NCI-H2196 (cell line): ENCODE data around the gene PIK3R2.

Source experiments
- DNase-seq: peaks from one replicate; lab custom pipeline; 2025; ENCODE audit not compliant: unreplicated experiment; lab: John Stamatoyannopoulos, UW

PIK3R2 gene

DNA sequence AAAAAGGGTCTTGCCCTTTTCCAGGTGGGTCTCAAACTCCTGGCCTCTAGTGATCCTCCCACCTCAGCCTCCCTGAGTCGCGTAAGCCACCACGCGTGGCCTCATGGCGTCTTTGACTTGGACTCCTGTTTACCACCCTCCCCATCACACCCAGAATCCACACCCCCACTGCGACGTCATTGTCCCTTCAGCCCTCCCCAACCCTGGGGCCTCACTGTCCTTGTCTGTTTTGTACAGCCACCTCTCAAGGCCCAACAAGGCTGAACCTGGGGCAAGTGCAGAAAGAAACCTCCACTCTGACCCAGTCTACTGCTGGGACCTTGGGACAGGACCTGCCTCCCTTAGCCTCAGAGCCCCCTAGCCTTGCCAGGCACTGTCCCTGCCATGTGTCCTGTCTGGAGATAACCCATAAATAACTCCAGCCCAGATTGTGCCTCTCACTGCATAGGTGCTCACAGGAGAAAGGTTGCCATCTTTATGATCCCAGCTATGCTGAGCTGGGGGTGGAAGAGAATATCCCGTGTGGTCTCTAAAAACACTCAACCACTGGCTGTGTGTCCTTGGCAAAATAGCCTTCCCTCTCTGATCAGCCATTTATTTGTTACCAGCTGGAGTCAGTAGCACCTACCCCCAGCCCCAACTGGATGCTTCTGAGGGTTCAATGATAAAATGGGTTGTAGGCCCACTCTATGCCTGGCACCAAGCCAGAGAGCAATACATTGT is 18.8 kb downstream of the PIK3R2 start:
- DNase-seq, result no peak

- no peak for DNase-seq
These were observed 19.5 kb downstream of the PIK3R2 start for GRCh38 chr19:18172331-18173053.

DNA sequence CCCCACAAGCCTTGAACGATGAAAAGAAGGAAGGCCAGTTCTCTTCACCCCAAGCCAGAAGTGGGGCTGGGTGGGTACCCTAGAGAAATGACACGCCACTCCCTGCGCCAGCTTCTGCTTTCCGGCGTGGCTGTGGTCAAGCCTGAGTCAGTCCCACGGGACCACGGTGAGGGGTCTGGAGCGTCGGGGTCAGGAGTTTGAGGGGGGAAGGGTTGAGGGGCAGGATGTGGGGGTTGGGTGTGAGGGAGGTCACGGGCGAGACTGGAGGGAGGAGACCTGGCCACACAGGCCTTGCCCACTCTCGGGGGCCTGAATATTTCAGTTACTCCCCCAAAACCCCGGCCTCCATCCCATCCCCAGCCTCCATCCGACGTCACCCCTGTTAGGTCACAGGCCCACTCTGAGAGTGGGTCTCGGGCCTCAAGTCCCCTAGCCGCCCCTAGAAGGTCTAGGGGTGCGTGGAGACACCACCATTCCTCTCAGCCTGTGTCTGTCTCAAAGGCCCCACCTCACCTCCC is 20.1 kb downstream of the PIK3R2 start:
- no peak for DNase-seq

DNA sequence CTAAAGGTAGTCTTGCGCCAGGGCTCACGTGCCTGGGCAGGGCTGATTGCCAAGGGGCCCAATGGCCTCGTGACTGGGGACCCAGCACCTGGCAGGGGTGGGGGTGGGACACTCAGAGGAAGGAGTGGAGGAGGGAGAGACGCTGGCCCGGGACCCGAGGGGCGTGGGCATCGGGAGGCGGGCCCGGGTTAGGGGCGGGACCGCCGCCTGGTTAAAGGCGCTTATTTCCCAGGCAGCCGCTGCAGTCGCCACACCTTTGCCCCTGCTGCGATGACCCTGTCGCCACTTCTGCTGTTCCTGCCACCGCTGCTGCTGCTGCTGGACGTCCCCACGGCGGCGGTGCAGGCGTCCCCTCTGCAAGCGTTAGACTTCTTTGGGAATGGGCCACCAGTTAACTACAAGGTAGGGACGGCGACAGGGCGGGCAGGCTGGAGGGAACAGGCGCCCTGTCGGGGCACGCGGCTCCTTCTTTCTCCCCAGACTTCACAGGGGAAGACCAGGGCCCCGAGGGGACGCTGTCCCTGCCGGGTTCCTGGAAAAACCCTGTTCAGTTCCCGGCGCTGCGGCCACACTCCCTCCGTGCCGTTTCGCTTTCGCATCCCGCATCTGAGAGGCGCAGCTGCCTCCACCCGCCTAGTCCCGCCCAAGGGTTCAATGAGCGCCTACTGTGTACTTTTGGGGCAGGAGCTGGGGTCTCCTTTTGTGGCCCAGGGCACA is 20.8 kb downstream of the PIK3R2 start, which contains the start of gene IFI30:
Gene IFI30, plus strand, starts transcription at position 242 of the 717 bp plus-strand sequence. Its CDS starts 29 bp downstream, at position 271.
- peak; percentile 94 for DNase-seq

DNA sequence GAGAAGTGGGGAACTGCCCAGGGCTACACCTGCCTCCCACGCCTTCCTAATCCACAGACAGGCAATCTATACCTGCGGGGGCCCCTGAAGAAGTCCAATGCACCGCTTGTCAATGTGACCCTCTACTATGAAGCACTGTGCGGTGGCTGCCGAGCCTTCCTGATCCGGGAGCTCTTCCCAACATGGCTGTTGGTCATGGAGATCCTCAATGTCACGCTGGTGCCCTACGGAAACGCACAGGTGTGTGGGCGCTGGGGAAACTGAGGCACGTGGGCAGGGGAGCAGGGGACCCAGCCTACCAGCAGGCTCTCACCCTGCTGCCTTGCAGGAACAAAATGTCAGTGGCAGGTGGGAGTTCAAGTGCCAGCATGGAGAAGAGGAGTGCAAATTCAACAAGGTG is 22.0 kb downstream of the PIK3R2 start:
- no peak for DNase-seq

- no peak for DNase-seq
These were observed 23.7 kb downstream of the PIK3R2 start for GRCh38 chr19:18176367-18177310.

DNA sequence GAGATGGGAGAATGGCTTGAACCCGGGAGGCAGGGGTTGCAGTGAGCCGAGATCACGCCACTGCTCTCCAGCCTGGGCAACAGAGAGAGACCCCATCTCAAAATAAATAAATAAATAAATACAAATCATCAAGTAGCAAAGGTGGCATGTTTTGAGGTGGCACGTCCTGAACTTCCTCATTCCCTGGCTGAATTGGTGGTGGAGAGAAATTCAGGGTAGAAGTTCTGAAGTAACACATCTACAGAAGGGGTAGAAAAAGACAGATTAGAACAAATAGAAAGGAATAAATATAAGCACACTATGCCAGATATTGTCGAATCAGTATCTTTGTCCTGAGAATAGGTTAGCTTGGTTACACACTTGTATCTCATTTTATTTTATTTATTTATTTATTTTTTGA is 27.0 kb downstream of the PIK3R2 start:
- DNase-seq, result no peak

GRCh38 chr19:18183529-18183928 is 30.6 kb downstream of the PIK3R2 start:
- DNase-seq, result peak; percentile 16

DNA sequence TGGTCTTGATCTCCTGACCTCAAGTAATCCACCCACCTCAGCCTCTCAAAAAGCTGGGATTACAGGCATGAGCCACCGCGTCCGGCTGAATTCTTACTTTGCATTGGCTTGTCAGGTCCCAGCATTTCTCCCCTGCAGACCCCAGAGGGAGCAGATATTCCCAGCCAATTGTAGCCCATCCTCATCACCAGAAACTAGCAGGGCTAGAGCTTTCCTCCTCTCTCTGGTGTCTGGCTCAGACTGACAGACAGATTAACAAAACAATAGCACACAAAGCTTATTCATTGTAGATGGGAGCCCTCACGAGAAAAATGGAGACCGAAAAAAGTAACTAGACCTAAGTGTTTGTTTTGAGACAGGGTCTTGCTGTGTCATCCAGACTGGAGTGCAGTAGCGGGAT is 32.6 kb downstream of the PIK3R2 start:
- no peak for DNase-seq

DNA sequence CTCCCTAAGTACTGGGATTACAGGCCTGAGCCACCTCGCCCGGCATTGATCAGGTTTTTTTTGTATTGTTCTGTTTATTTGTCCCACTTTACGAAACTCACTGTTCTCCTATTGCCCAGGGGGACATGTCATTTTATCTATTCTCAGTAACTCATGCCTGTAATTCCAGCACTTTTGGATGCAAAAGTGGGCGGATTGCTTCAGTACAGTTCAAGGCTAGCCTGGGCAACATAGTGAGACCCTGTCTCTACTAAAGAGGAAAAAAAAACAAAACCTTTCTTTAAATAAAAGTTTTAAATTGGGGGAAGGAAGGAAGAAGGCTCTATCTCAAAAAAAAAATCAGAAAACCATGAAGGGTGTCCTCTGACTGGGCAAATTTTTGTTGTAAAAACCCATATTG is 37.3 kb downstream of the PIK3R2 start:
- no peak for DNase-seq

GRCh38 chr19:18191640-18192062 is 38.7 kb downstream of the PIK3R2 start:
- DNase-seq, result no peak

DNA sequence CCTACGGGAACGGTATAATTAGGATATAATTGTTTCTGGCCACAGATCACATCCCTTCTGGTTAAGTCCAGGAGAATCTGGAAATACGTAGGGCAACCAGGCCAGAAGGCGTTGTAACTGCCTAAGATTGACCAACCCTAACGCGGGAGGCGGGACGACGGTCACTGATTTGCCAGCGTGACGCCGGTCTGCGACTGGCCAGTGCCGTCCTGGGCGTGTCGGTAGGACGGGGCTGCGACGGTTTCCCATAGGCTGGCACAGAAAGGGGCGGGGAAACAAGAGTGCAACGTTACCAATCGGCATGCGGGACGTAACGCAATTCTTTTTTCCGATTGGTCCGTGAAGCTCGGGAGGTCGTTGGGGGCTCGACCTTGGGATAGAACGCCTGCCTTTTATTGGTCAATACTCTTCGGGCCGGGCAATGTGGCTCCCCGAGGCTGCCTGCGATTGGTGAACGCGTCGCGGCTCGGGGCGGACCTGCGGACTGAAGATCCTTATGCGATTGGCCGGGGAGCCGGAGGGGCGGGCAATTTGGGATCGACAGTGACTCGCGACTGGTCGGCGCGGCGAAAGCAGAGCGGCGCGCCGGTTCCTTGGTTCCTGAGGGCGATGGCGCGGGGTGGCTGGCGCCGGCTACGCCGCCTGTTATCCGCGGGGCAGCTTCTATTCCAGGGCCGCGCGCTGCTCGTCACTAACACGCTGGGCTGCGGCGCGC is 39.9 kb downstream of the PIK3R2 start, which contains the start of gene MPV17L2:
Gene MPV17L2, plus strand, starts transcription at position 546 of the 715 bp plus-strand sequence. Its CDS starts 64 bp downstream, at position 610.
- peak; percentile 100 for DNase-seq

DNA sequence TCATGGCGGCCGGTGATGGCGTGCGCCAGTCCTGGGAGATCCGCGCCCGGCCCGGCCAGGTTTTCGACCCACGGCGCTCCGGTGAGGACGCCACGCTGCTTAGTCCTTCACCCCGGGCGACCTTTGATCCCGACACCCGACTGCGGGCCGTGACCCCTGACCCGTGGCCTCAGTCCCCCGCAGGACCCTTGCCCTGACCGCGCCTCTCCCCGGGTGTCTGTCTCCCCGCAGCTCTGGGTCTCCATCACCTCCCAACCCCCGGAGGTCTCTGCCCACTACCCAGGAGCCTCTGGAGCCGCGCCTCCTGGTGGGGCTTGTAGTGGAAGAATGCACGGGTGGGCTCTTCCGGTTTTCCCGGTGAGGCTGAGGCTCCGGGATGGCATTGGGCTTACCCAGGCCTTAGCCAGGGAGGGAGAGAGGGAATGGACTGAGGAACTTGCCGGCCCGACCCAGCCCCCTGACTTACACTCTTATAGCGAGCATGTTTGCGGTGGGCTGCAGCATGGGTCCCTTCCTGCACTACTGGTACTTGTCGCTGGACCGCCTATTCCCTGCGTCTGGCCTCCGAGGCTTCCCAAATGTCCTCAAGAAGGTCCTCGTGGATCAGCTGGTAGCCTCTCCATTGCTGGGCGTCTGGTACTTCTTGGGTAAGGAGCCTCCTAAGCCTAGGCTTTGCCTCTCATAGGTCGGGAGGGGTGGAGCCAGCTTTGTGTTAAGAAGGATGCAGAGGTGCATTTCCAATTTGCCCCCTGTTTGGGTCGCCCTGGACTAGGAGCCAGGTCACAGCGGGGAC is 40.6 kb downstream of the PIK3R2 start:
- DNase-seq, result no peak

DNA sequence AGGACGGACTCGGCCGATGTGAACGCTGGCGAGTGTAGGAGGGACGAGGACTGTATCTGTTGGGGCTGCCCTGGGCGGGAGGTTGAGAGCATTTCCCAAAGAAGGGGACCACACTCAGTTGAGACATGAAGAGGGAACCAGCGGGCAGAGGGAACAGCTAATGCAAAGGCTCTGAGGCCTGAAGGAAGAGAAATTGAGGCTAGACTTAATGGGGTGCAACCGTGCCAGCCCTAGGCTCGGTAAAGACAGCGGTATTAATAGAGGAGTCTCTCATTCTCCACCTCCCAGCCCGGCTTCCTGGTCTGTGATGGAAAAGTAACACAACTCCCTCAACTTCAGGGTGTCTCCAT is 41.2 kb downstream of the PIK3R2 start:
- no peak for DNase-seq

- no peak for DNase-seq
These were observed 41.7 kb downstream of the PIK3R2 start for GRCh38 chr19:18194554-18195238.

DNA sequence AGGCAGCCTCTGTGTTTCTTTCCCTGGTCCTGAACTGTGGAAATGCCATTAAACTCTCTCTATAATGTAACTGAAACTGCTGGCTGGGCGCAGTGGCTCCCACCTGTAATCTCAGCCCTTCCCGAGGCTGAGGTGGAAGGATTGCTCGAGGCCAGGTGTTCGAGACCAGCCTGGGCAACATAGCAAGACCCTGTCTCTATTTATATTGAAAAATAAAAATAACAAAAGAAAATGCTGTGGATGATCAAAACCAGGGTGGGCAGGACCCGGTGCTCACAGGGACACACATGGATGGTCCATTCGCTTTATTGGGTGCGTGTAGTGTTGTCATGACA is 43.5 kb downstream of the PIK3R2 start:
- no peak for DNase-seq

- no peak for DNase-seq
These were observed 44.3 kb downstream of the PIK3R2 start for GRCh38 chr19:18197306-18197705.

GRCh38 chr19:18197941-18198340 is 45.0 kb downstream of the PIK3R2 start:
- DNase-seq, result no peak

DNA sequence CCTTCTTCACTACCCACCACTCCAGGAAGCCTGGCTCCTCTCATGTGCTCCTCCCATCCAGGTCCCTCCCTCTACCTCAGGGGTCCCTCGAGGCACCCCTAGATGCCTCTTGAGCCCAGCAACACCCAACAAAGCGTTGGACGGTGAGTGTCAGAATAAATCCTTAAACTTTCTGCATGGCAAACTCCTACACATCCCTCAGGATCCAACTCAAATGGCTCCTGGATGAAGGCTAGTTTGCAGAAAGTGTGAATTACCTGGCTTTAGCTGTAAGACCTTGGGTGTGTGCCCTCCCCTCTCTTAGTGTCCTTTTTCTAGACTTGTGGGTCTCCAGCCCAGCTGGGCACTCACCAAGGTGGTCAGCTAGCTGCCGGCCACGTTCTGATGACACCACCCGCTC is 45.4 kb downstream of the PIK3R2 start:
- DNase-seq, result no peak
